HG02970 (cell line): ENCODE results near the gene INPP5B.
A peak's percentile ranks its signal among the peaks of the same experiment; 100 is the strongest.
"Not testable (repeated sequence)": the region's sequence is repeated elsewhere in the genome, so short reads cannot be mapped to it uniquely, and the experiment has no call there.

ENCODE experiments used
- ATAC-seq: cut with Tn5 transposase; IDR thresholded peaks from one replicate; pipeline ENCODE4 v1.9.1; 2021; ENCODE audit warnings: mild to moderate bottlenecking, moderate library complexity, moderate number of reproducible peaks; ENCODE audit not compliant: unreplicated experiment, low FRiP score

INPP5B gene

GRCh38 chr1:37915476-37916093 is 31.3 kb downstream of the INPP5B start:
- no peak for ATAC-seq

GRCh38 chr1:37914719-37915475 is 32.0 kb downstream of the INPP5B start:
- no peak for ATAC-seq

- ATAC-seq: not testable (repeated sequence)
These were observed 35.4 kb downstream of the INPP5B start for GRCh38 chr1:37911478-37911877.

- ATAC-seq: not testable (repeated sequence)
These were observed 36.0 kb downstream of the INPP5B start for GRCh38 chr1:37910886-37911285.

GRCh38 chr1:37908531-37908930 is 38.3 kb downstream of the INPP5B start:
- ATAC-seq: not testable (repeated sequence)

- ATAC-seq: not testable (repeated sequence)
These were observed 39.3 kb downstream of the INPP5B start for GRCh38 chr1:37907416-37908125.

- not testable (repeated sequence) for ATAC-seq
These were observed 40.3 kb downstream of the INPP5B start for GRCh38 chr1:37906591-37906990.

- ATAC-seq: no peak
These were observed 41.1 kb downstream of the INPP5B start for GRCh38 chr1:37905727-37906126.

- ATAC-seq: not testable (repeated sequence)
These were observed 42.9 kb downstream of the INPP5B start for GRCh38 chr1:37903921-37904320.

- ATAC-seq: no peak
These were observed 43.9 kb downstream of the INPP5B start for GRCh38 chr1:37902983-37903382.

GRCh38 chr1:37901893-37902225 is 45.0 kb downstream of the INPP5B start:
- peak; percentile 29 for ATAC-seq

GRCh38 chr1:37901191-37901892 is 45.5 kb downstream of the INPP5B start:
- ATAC-seq: peak; percentile 66

GRCh38 chr1:37897563-37897962 is 49.3 kb downstream of the INPP5B start:
- ATAC-seq: not testable (repeated sequence)

- no peak for ATAC-seq
These were observed 53.2 kb downstream of the INPP5B start for GRCh38 chr1:37893673-37894072.

- no peak for ATAC-seq
These were observed 54.5 kb downstream of the INPP5B start for GRCh38 chr1:37892151-37893047.

GRCh38 chr1:37890378-37891014 is 56.4 kb downstream of the INPP5B start:
- no peak for ATAC-seq

- no peak for ATAC-seq
These were observed 58.7 kb downstream of the INPP5B start for GRCh38 chr1:37888022-37888700.

GRCh38 chr1:37884145-37884544 is 62.7 kb downstream of the INPP5B start:
- no peak for ATAC-seq

- no peak for ATAC-seq
These were observed 63.2 kb downstream of the INPP5B start for GRCh38 chr1:37883671-37884070.
